HepG2 (cell line): ENCODE measurements around the gene CATSPERD. TPM values are rescaled to one million over a fixed set of nuclear protein-coding genes. Genes with fewer than 3 reads are reported as not detected.

ENCODE experiments used
- ARNT ChIP-seq: fragments of 450-650 bp; IDR thresholded peaks from 2 replicates; pipeline ENCODE4 v1.6.1; 2017
- BHLHE40 ChIP-seq: IDR thresholded peaks from 2 replicates; pipeline ENCODE4 v1.6.1; 2011; ENCODE audit warnings: low read length, improper control_type of control experiment
- CCDC6 ChIP-seq: sonication (generic); formaldehyde crosslinking; IDR thresholded peaks from 2 replicates; pipeline ENCODE4 v1.8.1; 2022; ENCODE audit warnings: mild to moderate bottlenecking, missing genetic modification reagents, moderate library complexity
- EHMT2 ChIP-seq: fragments of 200-600 bp; sonication (generic); IDR thresholded peaks from 2 replicates; pipeline ENCODE4 v1.7.0; 2017; ENCODE audit warnings: antibody characterized with exemption, low read depth, low read length, borderline replicate concordance
- FLYWCH1 ChIP-seq: sonication (generic); formaldehyde crosslinking; IDR thresholded peaks from 2 replicates; pipeline ENCODE4 v1.8.1; 2023; ENCODE audit warnings: mild to moderate bottlenecking, missing genetic modification reagents
- FOXA1 ChIP-seq, 2 experiments: fragments of 450-650 bp in 1 of 2; sonication (generic) in 1 of 2; formaldehyde crosslinking in 1 of 2; IDR thresholded peaks; 2 replicates each; pipeline versions ENCODE4 v1.4.0 to v1.6.1; 2016 to 2020; ENCODE audit warnings: missing genetic modification reagents in 1 of 2
- GABPB1 ChIP-seq: IDR thresholded peaks from 2 replicates; pipeline ENCODE4 v1.6.1; 2016; ENCODE audit warnings: mild to moderate bottlenecking, missing genetic modification reagents, moderate library complexity, missing compliant biosample characterization
- HNF4A ChIP-seq: sonication (generic); formaldehyde crosslinking; IDR thresholded peaks from 2 replicates; pipeline ENCODE4 v1.4.0; 2020; ENCODE audit warnings: missing genetic modification reagents
- HNF4G ChIP-seq, 2 experiments: sonication (generic) in 1 of 2; formaldehyde crosslinking in 1 of 2; IDR thresholded peaks; 2 replicates each; pipeline versions ENCODE4 v1.4.0 to v1.6.1; 2011 to 2020; ENCODE audit warnings: borderline replicate concordance in 2 of 2, low read depth in 2 of 2, mild to moderate bottlenecking in 2 of 2, low read length in 1 of 2, missing genetic modification reagents in 1 of 2, moderate library complexity in 1 of 2
- MXD4 ChIP-seq: IDR thresholded peaks from 2 replicates; pipeline ENCODE4 v1.6.1; 2016; ENCODE audit warnings: mild to moderate bottlenecking, missing biosample characterization, missing genetic modification reagents
- MYC ChIP-seq: sonication (generic); formaldehyde crosslinking; IDR thresholded peaks from 2 replicates; pipeline ENCODE4 v1.9.0; 2021; ENCODE audit warnings: missing genetic modification reagents, borderline replicate concordance
- NBN ChIP-seq: fragments of 450-650 bp; conservative IDR thresholded peaks from 2 replicates; pipeline ENCODE4 v1.6.1; 2017
- NR1H2 ChIP-seq: sonication (generic); formaldehyde crosslinking; IDR thresholded peaks from 2 replicates; pipeline ENCODE4 v1.8.1; 2022; ENCODE audit warnings: low read depth, missing genetic modification reagents, borderline replicate concordance
- POGZ ChIP-seq: sonication (generic); formaldehyde crosslinking; IDR thresholded peaks from 2 replicates; pipeline ENCODE4 v1.4.0; 2020; ENCODE audit warnings: mild to moderate bottlenecking, missing genetic modification reagents
- RXRA ChIP-seq: sonication (generic); formaldehyde crosslinking; IDR thresholded peaks from 2 replicates; pipeline ENCODE4 v1.5.1; 2020; ENCODE audit warnings: missing genetic modification reagents
- SKI ChIP-seq: fragments of 450-650 bp; IDR thresholded peaks from one replicate; pipeline ENCODE4 v1.6.1; 2018; ENCODE audit warnings: mild to moderate bottlenecking; ENCODE audit not compliant: partially characterized antibody
- SMAD3 ChIP-seq: sonication (generic); formaldehyde crosslinking; IDR thresholded peaks from 2 replicates; pipeline ENCODE4 v1.4.0; 2020; ENCODE audit warnings: missing genetic modification reagents
- SMARCE1 ChIP-seq: fragments of 450-650 bp; IDR thresholded peaks from 2 replicates; pipeline ENCODE4 v1.6.1; 2017; ENCODE audit warnings: borderline replicate concordance
- SRF ChIP-seq: IDR thresholded peaks from 2 replicates; pipeline ENCODE4 v1.6.1; 2011; ENCODE audit warnings: mild to moderate bottlenecking, low read depth, low read length, moderate library complexity
- ZEB1 ChIP-seq: IDR thresholded peaks from 2 replicates; pipeline ENCODE4 v1.6.1; 2012; ENCODE audit warnings: mild to moderate bottlenecking, low read depth, inconsistent platforms; ENCODE audit not compliant: insufficient replicate concordance
- ZNF383 ChIP-seq: sonication (generic); formaldehyde crosslinking; IDR thresholded peaks from 2 replicates; pipeline ENCODE4 v1.4.0; 2020; ENCODE audit warnings: missing genetic modification reagents, mild to moderate bottlenecking, borderline replicate concordance
- ZNF430 ChIP-seq: sonication (generic); formaldehyde crosslinking; IDR thresholded peaks from 2 replicates; pipeline ENCODE4 v1.9.0; 2021; ENCODE audit warnings: mild to moderate bottlenecking, missing genetic modification reagents
- ZNF496 ChIP-seq: sonication (generic); formaldehyde crosslinking; IDR thresholded peaks from 2 replicates; pipeline ENCODE4 v1.8.1; 2023; ENCODE audit warnings: mild to moderate bottlenecking, moderate library complexity, missing genetic modification reagents; ENCODE audit not compliant: insufficient replicate concordance
- ZNF530 ChIP-seq: sonication (generic); formaldehyde crosslinking; IDR thresholded peaks from 2 replicates; pipeline ENCODE4 v1.5.0; 2020; ENCODE audit warnings: low read depth, mild to moderate bottlenecking, missing genetic modification reagents
- ZNF550 ChIP-seq: sonication (generic); formaldehyde crosslinking; IDR thresholded peaks from 2 replicates; pipeline ENCODE4 v1.4.0; 2020; ENCODE audit warnings: mild to moderate bottlenecking, missing genetic modification reagents, borderline replicate concordance
- ZNF558 ChIP-seq: sonication (generic); formaldehyde crosslinking; IDR thresholded peaks from 2 replicates; pipeline ENCODE4 v1.9.0; 2022; ENCODE audit warnings: mild to moderate bottlenecking, missing genetic modification reagents, borderline replicate concordance
- polyA plus RNA-seq, 8 experiments: library from polyadenylated mRNA; depleted of rRNA in 3 of 8; stranded (reverse) in 7 of 8; unstranded in 1 of 8; fragments of >200 nt; fragmentation: Illumina TruSeq in 4 of 8; extraction: Trizol in 4 of 8; gene quantifications; 2 replicates each; pipeline versions ENCODE4 v1.2.1 to v1.2.3, GENCODE V29; 2011 to 2016; ENCODE audit warnings: low read depth in 4 of 8, missing spikeins in 1 of 8, mixed read lengths in 1 of 8; ENCODE audit not compliant: insufficient read depth in 1 of 8
- total RNA-seq, 5 experiments: library from RNA; depleted of rRNA; stranded (reverse); fragments of >200 nt; fragmentation: Illumina TruSeq; extraction: Trizol; gene quantifications; 2 replicates each; pipeline ENCODE4 v1.2.3, GENCODE V29; 2016; ENCODE audit warnings: low read depth in 1 of 5
- TF ChIP-seq, protein P1 (sequence below): sonication (generic); formaldehyde crosslinking; IDR thresholded peaks from 2 replicates; pipeline ENCODE4 v1.5.0; 2020; ENCODE audit warnings: mild to moderate bottlenecking, missing genetic modification reagents
- TF ChIP-seq, protein P2 (sequence below): IDR thresholded peaks from 2 replicates; pipeline ENCODE4 v1.6.1; 2016; ENCODE audit warnings: missing compliant biosample characterization, missing genetic modification reagents, borderline replicate concordance

Gene CATSPERD
- total and polyA plus RNA-seq, 2 of the 13 experiments (the other 11 are each of a cell fraction or from before 2014, with no cell fraction given) = 0.04 TPM; not detected in 1

- TF ChIP-seq ZNF430 (no peak), MXD4 (CRISPR knock-in tag) (peak; percentile 84), ZNF558 (CRISPR knock-in tag) (no peak), SMAD3 (no peak), FOXA1 (IDR thresholded peaks at IDR 0.05) (no peak), FOXA1 (CRISPR knock-in tag; IDR thresholded peaks at IDR 0.05) (no peak), GABPB1 (CRISPR knock-in tag) (peak; percentile 98), MYC (CRISPR knock-in tag) (peak; percentile 81; the same call in 1 of the 2 replicates), EHMT2 (no peak), FLYWCH1 (CRISPR knock-in tag) (no peak), HNF4G (IDR thresholded peaks at IDR 0.05; ENCODE audit: borderline replicate concordance, low read depth, low read length) (no peak), HNF4G (CRISPR knock-in tag; IDR thresholded peaks at IDR 0.05; ENCODE audit: borderline replicate concordance, low read depth) (no peak), ZEB1 (no peak), ZNF383 (no peak), BHLHE40 (peak; percentile 89), HNF4A (CRISPR knock-in tag) (peak; percentile 39), RXRA (CRISPR knock-in tag) (peak; percentile 35; the same call in 1 of the 2 replicates), ARNT (no peak), ZNF550 (no peak), ZNF496 (CRISPR knock-in tag) (no peak), NR1H2 (CRISPR knock-in tag) (0 out of 2 replicates have a peak, but pooled peaks have one; percentile 1), POGZ (CRISPR knock-in tag) (no peak), SKI (no peak), NBN (no peak), CCDC6 (CRISPR knock-in tag) (no peak), SRF (peak; percentile 32; the same call in 1 of the 2 replicates), ZNF530 (CRISPR knock-in tag) (no peak), SMARCE1 (no peak)
- TF ChIP-seq, protein P1, sequence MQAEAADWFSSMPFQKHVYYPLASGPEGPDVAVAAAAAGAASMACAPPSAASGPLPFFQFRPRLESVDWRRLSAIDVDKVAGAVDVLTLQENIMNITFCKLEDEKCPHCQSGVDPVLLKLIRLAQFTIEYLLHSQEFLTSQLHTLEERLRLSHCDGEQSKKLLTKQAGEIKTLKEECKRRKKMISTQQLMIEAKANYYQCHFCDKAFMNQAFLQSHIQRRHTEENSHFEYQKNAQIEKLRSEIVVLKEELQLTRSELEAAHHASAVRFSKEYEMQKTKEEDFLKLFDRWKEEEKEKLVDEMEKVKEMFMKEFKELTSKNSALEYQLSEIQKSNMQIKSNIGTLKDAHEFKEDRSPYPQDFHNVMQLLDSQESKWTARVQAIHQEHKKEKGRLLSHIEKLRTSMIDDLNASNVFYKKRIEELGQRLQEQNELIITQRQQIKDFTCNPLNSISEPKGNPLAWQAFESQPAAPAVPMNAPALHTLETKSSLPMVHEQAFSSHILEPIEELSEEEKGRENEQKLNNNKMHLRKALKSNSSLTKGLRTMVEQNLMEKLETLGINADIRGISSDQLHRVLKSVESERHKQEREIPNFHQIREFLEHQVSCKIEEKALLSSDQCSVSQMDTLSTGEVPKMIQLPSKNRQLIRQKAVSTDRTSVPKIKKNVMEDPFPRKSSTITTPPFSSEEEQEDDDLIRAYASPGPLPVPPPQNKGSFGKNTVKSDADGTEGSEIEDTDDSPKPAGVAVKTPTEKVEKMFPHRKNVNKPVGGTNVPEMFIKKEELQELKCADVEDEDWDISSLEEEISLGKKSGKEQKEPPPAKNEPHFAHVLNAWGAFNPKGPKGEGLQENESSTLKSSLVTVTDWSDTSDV = no peak
- TF ChIP-seq, protein P2, sequence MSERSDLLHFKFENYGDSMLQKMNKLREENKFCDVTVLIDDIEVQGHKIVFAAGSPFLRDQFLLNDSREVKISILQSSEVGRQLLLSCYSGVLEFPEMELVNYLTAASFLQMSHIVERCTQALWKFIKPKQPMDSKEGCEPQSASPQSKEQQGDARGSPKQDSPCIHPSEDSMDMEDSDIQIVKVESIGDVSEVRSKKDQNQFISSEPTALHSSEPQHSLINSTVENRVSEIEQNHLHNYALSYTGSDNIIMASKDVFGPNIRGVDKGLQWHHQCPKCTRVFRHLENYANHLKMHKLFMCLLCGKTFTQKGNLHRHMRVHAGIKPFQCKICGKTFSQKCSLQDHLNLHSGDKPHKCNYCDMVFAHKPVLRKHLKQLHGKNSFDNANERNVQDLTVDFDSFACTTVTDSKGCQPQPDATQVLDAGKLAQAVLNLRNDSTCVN (CRISPR knock-in tag) = peak; percentile 58; the same call in 1 of the 2 replicates
Measured at GRCh38 chr19:5680437-5681368, 39.7 kb upstream of the CATSPERD start, which contains the start of the genes HSD11B1L and MICOS13 (continued).
